ENCODE measurements around the gene NFATC2IP.
A peak's percentile ranks its signal among the peaks of the same experiment; 100 is the strongest.
"Not testable (repeated sequence)": the region's sequence is repeated elsewhere in the genome, so short reads cannot be mapped to it uniquely, and the experiment has no call there.

NFATC2IP gene

DNA sequence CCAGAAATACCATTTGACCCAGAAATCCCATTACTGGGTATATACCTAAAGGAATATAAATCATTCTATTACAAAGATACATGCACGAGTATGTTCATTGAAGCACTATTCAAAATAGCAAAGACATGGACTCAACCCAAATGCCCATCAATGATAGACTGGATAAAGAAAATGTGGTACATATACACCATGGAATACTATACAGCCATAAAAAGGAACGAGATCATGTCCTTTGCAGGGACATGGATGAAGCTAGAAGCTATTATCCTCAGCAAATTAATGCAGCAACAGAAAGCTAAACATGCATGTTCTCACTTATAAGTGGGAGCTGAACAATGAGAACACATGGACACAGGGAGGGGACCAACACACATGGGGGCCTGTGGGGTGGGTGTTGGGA is 24.5 kb upstream of the NFATC2IP start:
- not testable (repeated sequence) for DNase-seq (ENCODE audit: low spot score)

DNA sequence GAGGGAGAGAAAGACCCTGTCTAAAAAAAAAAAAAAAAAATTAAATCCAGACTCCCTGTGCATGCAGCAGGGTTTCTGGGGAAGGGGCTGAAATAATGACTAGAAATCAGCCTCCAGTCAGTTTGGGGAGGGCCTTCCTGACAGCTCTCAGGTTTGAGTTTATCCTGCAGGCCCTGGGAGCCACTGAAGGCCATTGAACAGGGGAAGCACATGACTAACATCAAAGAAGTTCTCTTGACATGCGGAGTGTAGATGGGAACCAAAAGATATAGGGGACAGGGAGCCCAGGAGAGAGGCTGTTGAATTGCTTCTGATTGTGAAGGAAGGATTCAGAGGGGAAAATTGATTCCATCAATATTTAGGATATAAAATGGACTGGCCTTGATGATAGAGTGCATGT is 22.9 kb upstream of the NFATC2IP start:
- DNase-seq (ENCODE audit: low spot score): no peak

DNA sequence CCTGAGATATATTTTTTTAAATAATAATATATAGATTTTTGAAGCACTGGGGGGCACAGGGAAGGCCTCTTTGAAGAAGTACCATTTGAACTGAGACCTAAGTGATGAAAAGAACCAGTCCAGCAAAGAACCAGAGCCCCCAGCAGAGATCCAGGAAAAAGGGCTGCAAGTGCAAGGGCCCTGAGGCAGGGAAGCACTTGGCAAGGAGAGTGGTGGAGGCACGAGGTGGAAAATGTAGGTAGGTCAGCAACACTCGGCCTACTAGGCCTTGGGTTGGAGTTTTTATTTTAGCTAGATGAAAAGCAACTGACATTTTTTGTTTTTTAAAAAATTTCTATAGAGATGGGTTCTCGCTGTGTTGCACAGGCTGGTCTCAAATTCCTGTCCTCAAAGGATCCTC is 20.5 kb upstream of the NFATC2IP start:
- no peak for DNase-seq (ENCODE audit: low spot score)

DNA sequence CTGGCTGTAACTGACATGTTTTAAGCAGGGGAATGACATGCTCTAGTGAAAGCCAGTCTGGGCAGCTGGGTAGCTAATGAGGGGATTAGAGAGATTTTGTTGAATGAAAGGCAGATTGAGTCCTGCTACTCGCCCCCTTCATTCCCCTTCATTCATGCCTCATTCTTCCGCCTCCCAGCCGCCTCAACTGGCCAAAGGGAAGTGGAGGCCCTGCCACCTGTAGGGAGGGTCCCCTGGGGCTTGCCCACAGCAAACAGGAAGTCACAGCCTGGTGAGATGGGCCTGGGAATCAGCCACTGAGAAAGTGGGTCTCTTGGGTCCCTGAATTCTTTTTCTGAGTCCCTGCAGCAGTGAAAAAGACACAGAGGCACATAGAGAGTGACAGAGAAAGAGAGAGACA is 20.1 kb upstream of the NFATC2IP start:
- DNase-seq (ENCODE audit: low spot score): no peak

DNA sequence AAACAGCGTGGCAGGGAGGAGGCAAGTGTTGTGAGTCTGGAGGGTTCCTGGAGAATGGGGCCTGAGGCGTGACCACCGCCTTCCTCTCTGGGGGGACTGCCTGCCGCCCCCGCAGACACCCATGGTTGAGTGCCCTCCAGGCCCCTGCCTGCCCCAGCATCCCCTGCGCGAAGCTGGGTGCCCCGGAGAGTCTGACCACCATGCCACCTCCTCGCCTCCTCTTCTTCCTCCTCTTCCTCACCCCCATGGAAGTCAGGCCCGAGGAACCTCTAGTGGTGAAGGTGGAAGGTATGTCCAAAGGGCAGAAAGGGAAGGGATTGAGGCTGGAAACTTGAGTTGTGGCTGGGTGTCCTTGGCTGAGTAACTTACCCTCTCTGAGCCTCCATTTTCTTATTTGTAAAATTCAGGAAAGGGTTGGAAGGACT is 18.9 kb upstream of the NFATC2IP start, which contains the start of gene CD19:
Gene CD19, plus strand, starts transcription at position 171 of the 425 bp plus-strand sequence. Its CDS starts 30 bp downstream, at position 201.
- no peak for DNase-seq (ENCODE audit: low spot score)

DNA sequence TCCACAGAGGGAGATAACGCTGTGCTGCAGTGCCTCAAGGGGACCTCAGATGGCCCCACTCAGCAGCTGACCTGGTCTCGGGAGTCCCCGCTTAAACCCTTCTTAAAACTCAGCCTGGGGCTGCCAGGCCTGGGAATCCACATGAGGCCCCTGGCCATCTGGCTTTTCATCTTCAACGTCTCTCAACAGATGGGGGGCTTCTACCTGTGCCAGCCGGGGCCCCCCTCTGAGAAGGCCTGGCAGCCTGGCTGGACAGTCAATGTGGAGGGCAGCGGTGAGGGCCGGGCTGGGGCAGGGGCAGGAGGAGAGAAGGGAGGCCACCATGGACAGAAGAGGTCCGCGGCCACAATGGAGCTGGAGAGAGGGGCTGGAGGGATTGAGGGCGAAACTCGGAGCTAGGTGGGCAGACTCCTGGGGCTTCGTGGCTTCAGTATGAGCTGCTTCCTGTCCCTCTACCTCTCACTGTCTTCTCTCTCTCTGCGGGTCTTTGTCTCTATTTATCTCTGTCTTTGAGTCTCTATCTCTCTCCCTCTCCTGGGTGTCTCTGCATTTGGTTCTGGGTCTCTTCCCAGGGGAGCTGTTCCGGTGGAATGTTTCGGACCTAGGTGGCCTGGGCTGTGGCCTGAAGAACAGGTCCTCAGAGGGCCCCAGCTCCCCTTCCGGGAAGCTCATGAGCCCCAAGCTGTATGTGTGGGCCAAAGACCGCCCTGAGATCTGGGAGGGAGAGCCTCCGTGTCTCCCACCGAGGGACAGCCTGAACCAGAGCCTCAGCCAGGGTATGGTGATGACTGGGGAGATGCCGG is 18.2 kb upstream of the NFATC2IP start:
- DNase-seq (ENCODE audit: low spot score): no peak

DNA sequence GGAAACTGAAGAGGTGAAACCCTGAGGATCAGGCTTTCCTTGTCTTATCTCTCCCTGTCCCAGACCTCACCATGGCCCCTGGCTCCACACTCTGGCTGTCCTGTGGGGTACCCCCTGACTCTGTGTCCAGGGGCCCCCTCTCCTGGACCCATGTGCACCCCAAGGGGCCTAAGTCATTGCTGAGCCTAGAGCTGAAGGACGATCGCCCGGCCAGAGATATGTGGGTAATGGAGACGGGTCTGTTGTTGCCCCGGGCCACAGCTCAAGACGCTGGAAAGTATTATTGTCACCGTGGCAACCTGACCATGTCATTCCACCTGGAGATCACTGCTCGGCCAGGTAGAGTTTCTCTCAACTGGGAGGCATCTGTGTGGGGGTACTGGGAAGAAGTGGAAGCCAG is 17.6 kb upstream of the NFATC2IP start:
- no peak for DNase-seq (ENCODE audit: low spot score)

DNA sequence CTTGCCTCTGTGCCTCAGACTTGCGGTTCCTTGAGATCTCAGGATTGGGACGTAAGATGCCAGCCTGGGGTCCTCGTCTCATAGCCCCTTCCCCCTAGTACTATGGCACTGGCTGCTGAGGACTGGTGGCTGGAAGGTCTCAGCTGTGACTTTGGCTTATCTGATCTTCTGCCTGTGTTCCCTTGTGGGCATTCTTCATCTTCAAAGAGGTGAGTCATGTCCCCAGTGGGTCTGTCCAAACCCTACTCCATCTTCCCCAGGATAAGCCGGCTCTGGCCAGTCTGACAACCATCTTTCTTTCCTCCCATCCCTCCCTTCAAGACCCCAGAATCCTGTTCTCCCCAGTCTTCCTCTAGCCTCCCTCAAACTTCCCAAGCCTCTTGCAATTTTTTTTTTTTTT is 15.4 kb upstream of the NFATC2IP start:
- DNase-seq (ENCODE audit: low spot score): no peak

DNA sequence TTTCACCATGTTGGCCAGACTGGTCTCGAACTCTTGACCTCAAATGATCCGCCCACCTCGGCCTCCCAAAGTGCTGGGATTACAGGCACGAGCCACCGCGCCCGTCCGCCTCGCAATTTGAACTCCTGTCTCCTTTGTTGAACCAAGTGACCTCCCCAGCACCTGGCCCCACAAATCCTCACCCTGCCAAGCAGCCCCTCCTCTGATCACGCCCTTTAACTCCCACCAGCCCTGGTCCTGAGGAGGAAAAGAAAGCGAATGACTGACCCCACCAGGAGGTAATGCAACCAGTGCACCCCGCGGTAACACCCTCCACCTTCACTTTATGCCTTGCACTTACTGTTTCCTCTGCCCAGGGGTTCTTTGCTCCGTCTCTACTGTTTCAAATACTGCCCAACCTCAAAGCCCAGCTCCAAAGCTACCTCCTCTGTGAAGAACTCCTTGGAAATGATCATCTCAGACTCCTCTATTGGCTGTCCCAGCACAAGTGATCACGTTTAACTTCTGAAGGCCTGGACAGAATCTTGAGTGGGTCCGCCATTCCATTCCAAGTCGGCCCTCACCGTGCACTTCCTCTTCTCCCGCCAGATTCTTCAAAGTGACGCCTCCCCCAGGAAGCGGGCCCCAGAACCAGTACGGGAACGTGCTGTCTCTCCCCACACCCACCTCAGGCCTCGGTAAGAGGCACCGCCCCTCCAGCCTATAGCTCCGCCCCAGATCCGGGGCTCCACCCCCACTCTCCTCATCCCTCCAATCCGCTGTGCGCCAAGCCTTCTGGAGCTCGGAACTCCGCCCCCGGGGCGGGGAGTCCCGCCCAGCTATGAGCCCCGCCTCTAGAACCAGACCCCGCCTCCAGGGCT is 14.6 kb upstream of the NFATC2IP start:
- DNase-seq (ENCODE audit: low spot score): peak; percentile 81

DNA sequence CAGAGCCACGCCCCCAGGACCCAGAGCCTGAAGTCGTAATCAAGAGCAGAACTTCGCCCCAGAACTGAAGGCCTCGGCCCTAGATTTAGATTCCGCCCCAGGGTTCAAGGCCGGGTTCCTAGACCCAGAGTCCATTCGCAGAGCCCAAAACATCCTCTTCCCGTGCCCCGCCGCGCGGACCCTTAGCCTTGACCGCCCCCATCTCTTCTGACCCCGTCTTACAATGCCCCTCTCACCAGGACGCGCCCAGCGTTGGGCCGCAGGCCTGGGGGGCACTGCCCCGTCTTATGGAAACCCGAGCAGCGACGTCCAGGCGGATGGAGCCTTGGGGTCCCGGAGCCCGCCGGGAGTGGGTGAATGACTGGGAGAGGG is 14.0 kb upstream of the NFATC2IP start:
- no peak for DNase-seq (ENCODE audit: low spot score)

DNA sequence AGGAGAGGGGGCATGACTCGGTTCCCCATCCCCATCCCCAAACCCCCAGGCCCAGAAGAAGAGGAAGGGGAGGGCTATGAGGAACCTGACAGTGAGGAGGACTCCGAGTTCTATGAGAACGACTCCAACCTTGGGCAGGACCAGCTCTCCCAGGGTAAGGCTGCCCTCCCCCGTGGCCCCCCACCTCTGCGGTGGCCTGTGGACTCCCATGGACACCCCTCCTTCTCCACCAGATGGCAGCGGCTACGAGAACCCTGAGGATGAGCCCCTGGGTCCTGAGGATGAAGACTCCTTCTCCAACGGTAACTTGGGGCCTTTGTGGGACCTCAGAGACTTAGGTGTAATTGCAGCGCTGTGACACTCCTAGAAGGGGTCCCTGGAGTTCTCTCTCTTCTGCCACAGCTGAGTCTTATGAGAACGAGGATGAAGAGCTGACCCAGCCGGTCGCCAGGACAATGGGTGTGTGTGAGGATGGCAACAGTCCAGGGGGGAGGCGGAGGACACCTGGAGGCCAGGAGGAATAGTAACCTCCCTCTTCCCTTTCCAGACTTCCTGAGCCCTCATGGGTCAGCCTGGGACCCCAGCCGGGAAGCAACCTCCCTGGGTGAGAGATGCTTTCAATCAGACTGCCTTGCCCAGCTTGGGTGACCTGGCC is 13.4 kb upstream of the NFATC2IP start:
- no peak for DNase-seq (ENCODE audit: low spot score)

DNA sequence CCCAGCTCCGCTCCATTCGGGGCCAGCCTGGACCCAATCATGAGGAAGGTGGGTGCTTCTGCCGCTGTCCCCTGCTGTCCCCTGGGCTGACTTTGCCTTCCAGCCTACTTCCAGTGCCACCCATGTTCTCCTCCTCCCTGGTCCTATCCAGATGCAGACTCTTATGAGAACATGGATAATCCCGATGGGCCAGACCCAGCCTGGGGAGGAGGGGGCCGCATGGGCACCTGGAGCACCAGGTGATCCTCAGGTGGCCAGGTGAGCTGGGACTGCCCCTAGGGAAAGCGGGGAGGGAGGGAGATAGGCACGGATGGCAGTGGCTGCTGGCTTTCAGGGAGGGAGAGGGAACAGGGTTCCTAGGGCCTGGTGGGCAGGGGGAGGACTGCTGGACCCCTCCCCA is 12.0 kb upstream of the NFATC2IP start:
- DNase-seq (ENCODE audit: low spot score): no peak

DNA sequence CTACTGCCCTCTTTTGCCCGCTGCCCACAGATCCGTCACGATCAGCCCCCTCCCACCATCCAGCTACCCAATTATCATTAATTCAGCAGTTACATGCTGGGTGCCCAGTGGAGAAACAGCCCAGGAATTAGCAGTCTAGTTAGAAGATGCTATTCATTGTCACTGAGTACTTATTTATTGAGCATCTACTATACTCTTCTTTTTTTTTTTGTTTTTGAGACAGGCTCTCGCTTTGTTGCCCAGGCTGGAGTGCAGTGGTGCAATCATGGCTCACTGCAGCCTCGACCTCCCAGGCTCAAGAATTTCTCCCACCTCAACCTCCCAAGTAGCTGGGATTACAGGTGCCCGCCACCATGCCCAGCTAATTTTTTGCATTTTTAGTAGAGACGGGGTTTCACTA is 10.9 kb upstream of the NFATC2IP start:
- DNase-seq (ENCODE audit: low spot score): not testable (repeated sequence)

DNA sequence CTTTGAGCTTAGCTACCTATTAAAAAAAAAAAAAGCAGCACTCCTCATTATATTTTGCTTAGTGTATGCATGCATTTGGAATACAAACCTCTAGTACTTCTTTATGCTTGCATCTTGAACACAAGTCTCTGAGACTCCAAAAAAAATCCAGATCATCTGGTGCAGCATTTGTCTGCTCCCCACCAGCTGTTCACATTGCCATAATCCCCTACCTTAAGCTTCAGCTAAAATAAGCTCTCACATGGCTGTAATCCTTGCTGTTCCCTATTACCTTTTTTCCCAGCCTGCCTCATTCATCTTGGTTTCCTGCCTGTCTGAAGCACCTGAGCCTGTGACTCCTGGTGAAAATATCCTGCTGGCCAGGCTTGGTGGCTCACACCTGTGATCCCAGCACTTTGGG is 7.5 kb upstream of the NFATC2IP start:
- DNase-seq (ENCODE audit: low spot score): no peak

DNA sequence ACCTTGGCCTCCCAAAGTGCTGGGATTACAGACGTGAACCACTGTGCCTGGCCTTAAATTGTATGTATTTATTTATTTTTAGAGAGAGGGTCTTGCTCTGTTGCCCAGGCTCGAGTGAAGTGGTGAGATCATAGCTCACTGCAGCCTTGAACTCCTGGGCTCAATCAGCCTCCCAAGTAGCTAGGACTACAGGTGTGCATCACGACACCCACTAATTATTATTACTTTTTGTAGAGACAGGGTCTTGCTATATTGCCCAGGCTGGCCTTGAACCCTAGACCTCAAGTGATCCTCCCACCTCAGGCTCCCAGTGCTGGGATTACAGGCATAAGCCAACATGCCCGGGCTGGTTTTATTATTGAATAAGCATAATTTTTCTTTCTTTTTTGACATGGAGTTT is 4.1 kb upstream of the NFATC2IP start:
- no peak for DNase-seq (ENCODE audit: low spot score)

DNA sequence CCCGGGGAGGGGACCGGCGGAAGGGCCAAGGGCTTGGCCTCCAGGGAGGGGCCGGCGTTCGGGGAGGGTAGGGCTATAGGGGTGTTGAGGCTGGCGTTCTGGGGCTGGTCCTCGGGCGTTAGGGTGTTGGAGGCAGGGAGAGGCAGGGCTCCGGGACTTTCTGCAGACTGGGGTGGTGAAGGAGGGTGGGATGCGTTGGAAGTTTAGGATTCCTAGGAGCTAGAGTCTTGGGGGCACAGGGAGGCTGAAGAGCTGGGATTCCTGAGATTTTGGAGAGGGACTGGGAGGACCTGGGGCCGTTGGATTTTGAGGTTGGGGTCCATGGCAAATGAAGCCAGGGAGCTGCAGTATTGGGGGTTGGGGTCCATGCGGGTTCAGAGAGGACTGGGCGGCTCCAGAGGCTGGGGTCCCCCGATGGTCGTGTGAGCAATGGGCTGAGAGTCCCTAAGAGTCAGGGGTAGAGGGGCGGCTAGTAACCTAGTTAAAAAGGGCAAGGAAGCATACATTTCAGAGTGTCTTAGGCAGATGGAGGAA is 740 bp downstream of the NFATC2IP start:
- no peak for DNase-seq (ENCODE audit: low spot score)

DNA sequence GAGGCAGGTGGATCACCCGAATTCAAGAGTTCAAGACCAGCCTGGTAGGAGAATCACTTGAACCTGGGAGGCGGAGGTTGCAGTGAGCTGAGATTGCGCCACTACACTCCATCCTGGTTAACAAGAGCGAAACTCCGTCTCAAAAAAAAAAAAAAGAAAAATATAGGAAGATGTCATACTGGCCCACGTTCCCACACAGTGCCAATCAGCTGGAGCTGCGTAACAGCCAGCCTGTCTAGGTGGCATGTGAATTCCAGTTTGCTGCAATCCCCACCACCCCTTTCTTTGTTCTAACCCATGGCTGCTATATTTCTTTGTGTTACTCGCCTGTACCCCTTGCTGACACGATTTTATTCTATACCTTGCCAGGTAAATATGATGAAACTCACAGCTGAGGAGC is 7.5 kb downstream of the NFATC2IP start:
- DNase-seq (ENCODE audit: low spot score): no peak

DNA sequence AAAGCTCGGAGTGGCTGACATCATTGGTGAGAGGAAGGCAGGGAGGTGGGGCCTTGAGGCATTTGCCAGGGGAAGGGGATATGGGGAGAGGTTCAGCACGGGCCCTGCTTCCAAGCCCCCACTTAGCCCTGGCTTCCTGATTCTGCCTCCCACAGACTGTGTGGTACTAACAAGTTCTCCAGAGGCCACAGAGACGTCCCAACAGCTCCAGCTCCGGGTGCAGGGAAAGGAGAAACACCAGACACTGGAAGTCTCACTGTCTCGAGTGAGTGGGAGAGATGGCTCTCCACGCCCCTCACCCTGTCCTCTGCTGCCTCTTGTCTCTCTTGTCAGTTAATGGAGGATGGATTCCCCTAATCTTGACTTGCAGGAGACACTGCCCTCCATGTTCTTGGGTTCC is 8.1 kb downstream of the NFATC2IP start:
- DNase-seq (ENCODE audit: low spot score): no peak

DNA sequence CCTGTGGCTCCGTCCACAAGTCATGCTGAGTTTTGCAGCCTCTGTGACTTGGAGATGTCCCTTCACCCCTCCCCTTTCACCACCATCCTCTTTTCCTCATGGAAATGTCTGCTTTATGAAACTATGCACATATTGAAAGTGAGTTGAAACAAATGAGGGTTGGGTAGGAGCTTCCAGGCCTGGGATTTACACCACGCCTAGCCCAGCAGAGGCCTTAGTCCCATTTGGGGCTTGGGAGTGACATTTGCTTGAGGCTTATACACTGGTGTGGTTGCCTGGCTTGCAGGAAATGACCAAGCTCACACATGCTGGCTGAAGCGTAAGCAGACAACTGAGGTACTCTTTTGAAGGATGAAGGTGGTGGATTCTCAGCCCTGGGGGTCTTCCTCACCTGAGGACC is 13.3 kb downstream of the NFATC2IP start:
- DNase-seq (ENCODE audit: low spot score): no peak

DNA sequence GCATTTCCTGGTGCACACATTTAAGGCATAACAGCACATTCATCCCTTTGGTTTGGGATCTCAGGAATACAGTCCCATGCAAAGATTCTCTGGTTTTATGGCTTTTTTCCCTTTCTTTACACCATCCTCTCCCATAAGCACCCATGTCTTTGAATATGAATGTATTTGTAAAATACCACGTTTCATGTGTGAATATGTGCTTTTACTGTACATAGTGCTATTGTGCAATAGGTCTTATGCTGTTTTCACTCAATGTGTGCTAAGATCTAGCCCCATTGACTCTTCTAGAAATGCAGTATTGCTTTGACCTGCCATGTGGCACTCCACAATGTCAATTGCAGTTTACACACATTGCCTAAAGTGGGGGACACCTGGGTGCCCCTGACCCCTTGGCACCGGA is 13.8 kb downstream of the NFATC2IP start:
- DNase-seq (ENCODE audit: low spot score): no peak

DNA sequence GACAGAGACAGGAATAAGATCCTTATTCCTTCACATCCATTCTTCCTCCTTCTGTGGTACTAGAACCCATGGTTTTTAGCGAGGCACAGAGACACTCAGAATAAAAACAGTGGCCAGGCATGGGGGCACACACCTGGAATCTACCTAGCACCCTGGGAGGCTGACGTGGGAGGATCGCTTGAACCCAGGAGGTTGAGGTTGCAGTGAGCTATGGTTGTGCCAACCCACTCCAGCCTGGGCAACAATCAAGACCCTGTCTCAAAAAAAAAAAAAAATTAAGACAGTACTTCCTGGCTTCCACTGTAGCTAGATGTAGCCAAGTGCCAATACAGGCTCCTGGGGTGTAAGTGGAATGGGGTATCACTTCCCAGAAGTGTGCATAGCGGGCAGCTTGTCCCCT is 16.4 kb downstream of the NFATC2IP start:
- DNase-seq (ENCODE audit: low spot score): no peak

DNA sequence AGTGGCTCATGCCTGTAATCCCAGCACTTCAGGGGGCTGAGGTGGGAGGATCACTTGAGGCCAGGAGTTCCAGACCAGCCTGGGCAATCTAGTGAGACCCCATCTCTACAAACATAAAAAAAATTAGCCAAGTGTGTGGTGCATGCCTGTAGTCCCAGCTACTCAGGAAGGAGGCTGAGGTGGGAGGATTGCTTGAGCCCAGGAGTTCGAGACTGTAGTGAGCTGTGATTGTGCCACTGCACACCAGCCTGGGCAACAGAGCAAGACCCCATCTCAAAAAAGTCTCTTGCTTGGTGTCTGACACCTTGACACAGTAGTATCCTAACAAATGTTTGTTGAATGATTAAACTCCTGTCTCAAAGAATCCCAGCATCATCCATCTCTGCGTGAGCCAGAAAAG is 19.0 kb downstream of the NFATC2IP start:
- DNase-seq (ENCODE audit: low spot score): not testable (repeated sequence)

Data from CD4-positive, alpha-beta T cell treated with Interleukin-6 at 100 ng/mL for 8 hours (primary cell).